HTERT RPE-1 (cell line): ENCODE measurements around the gene LGR6.
"Not testable (repeated sequence)": the region's sequence is repeated elsewhere in the genome, so short reads cannot be mapped to it uniquely, and the experiment has no call there.

ENCODE experiments used
- in situ Hi-C: fragments of 300-500 bp; cut with MboI; formaldehyde crosslinking; loops from 4 replicates; pipeline ENCODE4 v1.14.3; 2020; ENCODE audit warnings: low sequenced_read_pairs

Gene LGR6

DNA sequence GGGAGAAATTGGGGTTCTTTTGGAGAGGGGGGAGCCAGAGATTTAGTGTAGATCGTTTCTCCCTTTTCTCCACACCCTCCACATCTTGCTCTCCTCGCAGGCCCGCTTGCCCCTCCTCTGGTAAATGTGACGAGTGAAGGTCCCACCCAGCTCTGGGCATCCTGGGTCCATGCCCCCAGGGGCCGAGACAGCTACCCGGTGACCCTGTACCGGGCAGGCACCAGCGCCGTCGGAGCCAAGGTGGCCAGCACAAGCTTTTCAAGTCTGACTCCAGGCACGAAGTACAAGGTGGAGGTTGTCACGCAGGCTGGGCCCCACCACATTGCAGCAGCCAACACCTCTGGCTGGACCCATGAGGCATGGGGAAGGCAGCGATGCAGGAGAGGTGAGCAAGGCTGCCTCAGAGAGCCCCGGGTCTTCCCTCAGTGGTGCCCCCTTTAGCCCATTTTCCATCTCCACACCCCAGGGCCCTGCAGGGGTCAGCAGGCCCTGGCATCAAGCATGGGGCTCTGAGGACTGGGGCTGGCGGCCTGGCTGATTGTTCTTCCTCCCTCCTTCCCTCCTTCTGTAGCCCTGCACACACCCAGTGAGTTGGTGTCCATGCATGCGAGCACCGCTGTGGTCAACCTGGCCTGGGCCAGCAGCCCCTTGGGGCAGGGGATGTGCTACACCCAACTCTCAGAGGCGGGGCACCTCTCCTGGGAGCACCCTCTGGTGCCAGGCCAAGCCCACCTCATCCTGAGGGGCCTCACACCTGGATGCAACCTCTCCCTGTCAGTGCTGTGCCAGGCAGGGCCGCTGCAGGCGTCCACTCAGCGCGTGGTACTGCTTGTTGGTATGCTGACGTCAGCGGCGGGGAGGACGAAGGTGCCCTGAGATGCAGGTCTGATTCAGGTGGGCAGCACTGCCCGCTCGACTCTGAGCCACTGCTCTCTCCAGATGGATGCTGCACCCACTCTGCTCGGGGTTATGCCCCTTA lies 16.4 kb upstream of the LGR6 start:
- in situ Hi-C loops: no loop called here

DNA sequence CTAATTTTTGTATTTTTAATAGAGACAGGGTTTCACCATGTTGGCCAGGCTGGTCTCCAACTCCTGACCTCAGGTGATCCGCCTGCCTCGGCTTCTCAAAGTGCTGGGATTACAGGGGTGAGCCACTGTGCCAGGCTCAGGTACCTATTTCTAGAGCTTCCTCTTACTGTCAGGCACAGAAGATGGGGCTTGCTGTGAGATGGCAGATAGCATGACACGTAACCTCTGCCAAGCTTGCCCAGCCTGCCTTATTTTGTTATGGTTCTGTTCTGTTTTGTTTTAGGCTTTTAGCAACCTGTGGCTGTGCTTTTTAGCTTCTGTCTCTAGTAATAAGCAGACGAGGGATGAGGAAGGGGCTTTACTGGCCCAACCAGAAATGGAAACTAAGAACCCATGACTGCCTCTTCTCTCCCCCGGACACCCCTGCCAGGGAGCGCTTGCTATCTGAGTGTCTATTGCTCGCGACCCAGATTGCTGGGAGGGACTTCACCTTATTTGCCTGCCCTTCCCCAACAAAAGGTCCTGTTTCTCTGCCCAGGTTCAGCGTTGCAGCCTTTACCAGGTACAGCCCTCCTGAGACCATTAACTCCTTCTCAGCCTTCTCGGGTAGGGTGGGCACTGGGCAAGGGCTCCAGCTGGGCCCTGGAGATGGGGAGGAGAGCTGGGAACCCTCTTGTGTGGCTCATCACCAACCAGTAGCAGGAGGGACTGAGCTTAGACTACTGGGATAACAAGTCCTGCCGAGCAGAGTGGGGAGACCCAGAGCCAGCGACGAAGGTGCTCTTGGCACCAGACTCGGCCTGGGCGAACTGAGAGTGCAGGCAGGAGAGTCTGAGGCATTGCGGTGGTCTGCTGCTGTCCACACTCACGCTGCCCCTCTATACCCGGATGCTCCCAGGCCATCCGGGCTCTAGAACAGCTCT lies 13.5 kb upstream of the LGR6 start:
- in situ Hi-C loops: no loop called here

DNA sequence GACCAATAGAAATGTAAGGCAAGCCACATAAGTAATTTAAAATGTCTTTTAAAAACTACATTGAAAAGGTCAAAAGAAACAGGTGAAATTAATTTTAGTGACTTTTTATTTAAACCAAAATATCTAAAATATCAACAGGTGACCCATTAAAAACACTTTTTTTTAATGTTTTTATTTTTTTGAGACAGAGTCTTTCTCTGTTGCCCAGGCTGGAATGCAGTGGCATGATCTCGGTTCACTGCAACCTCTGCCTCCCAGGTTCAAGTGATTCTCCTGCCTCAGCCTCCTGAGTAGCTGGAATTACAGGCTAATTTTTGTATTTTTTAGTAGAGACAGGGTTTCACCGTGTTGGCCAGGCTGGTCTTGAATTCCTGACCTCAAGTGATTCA lies 12.9 kb upstream of the LGR6 start:
- in situ Hi-C loops: not testable (repeated sequence)

DNA sequence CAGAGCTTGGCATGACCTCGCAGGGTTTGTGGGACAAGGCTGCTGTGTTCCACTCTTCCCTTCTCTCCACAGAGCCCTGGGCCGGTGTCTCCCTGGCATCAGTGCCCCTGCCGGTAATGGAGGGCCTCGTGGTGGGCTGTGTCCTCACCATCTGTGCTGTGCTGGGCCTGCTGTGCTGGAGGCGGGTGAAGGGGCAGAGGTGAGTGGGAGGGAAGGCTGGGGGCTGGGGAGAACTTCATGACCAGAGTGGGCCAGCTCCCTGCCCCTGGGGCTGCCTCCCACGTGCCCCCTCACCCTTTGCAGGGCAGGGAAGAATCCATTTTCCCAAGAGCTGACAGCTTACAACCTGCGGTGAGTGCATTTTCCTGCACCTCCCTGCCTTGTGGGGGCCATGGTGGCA lies 12.0 kb upstream of the LGR6 start:
- in situ Hi-C loops: no loop called here

DNA sequence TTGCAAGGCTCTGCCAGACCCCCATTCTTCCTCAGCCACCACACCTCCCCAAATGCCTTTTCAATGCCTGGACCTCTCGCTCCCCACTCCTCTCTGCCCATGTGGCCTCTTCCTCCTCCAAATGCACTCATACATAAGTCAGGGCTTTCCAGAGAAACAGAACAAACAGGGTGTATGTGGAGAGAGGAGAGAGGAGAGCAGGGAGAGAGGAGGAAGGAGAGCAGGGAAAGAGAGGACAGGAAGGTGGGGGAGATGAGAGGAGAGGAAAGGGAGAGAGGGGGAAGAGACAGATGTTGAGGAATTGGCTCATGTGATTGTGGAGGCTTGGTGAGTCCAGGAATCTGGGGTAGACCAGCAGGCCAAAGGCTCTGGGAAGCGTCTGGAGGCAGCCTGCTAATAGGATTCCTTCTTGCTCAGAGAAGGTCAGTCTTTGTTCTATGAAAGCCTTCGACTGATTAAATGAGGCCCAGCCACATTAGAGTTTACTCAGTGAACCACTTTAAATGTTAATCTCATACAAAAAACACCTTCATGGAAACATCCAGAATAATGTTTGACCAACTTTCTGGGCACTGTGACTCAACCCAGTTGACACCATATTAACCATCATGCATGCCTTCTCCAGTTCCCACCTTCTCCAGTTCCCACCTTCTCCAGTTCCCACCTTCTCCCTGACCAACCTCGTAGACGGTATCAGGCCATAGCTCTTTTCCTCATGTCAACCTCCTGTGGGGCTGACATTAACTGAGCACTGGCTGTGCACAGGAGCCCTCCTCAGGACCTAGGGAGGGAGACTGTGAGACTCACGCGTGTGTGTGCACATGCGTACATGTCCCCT lies 11.3 kb upstream of the LGR6 start:
- in situ Hi-C loops: no loop called here

DNA sequence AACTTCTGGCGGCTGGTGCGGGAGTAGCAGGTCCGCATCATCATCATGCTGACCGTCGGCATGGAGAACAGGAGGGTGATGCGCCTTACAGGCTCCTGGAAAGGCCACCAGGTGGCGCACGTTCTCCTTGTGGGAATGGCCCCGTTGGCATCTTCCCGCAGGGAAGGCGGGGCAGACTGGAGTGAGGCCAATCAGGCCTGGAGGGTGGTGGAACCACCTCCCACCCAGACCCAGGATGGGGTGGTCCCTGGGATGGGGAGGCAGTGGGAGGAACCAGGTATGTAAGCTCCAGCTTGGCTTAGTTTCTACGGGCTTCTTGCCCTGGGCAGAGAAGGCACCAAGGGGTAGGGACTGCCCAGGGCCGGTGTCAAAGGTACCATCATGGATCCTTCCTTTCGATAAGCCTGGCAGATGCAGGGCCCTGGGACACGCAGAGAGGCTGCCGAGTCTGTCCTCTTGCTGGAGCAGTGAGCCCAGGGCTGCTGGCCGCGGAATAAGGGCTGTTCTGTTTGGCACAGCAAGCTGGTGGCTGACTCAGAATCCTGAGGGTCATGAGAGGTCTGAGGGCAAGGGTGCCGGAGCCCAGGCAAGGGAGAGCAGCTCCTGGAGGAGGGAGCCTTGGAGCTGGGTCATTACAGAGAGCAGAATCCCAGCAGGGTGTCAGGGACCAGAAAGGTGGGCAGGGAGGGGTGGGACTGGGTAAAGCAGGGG lies 8.7 kb upstream of the LGR6 start:
- in situ Hi-C loops: no loop called here

DNA sequence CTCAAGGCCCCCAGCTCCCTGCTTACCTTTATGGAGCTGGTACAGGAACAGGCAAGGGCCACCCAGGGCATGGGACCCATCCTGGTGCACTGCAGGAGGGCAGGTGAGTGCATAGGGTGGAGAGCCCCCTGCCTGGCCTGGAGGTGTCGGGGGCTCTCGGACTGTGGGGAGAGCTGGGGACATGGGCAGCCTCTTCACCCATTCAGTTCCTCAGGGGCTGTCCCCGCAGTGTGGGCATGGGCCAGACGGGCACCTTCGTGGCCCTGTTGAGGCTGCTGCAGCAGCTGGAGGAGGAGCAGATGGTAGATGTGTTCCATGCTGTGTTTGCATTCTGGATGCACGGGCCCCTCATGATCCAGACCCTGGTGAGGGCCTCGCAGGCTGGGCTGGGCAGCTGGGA lies 7.3 kb upstream of the LGR6 start:
- in situ Hi-C loops: no loop called here

- in situ Hi-C loops: no loop called here
Measured at GRCh38 chr1:202187041-202187671, 6.4 kb upstream of the LGR6 start.

DNA sequence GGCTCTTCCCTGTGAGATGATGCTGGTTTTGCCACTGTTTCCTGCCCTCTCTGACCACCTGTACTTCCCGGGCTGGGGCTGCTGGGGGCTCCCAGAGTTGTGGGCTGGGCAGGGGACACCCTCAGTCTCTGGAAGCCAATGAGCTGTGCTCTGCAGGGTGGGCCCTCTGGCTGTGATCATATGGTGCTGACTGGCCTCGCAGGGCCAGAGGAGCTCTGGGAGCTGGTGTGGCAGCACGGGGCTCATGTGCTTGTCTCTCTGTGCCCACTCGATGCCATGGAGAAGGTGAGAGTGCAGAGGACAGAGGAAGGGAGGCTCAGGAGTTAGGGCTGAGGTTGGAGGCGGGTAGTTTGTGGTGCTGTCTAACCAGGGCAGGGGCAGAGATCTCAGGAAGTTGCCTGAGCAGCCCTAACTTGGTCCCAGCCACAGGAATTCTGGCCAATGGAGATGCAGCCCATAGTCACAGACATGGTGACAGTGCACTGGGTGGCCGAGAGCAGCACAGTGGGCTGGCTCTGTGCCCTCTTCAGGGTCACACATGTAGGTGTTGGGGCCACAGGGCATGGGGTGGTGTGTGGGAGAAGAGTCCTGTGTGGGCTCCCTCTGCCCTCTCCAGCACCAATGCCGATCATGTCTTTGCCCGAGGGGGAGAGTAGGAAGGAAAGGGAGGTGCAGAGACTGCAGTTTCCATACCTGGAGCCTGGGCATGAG lies 5.7 kb upstream of the LGR6 start:
- in situ Hi-C loops: no loop called here

- in situ Hi-C loops: no loop called here
Measured at GRCh38 chr1:202189001-202189790, 4.4 kb upstream of the LGR6 start.

- in situ Hi-C loops: no loop called here
Measured at GRCh38 chr1:202189918-202190715, 3.5 kb upstream of the LGR6 start.

DNA sequence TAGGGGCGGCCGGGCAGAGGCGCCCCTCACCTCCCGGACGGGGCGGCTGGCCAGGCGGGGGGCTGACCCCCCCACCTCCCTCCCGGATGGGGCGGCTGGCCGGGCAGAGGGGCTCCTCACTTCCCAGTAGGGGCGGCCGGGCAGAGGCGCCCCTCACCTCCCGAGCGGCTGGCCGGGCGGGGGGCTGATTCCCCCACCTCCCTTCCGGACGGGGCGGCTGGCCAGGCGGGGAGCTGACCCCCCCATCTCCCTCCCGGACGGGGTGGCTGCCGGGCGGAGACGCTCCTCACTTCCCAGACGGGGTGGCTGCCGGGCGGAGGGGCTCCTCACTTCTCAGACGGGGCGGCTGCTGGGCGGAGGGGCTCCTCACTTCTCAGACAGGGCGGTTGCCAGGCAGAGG lies 2.2 kb upstream of the LGR6 start:
- in situ Hi-C loops: not testable (repeated sequence)

GRCh38 chr1:202192770-202193613 lies 607 bp upstream of the LGR6 start:
- in situ Hi-C loops: no loop called here

DNA sequence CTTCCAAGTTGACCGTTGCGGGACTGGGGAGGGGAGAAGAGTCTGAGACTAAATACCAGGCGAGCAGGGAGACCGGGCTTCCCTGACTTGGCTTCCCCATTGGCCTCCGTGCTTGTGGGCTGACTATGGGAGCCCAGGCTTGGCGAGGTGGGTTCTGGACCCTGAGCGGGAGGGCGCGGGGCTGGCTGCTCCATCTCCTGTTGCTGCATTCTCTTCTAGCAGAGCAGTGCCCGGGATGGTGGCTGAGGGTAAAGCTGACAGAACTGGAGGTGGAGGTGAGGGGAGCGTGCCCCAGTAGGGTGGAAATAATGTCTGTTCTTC lies 689 bp downstream of the LGR6 start:
- in situ Hi-C loops: no loop called here

DNA sequence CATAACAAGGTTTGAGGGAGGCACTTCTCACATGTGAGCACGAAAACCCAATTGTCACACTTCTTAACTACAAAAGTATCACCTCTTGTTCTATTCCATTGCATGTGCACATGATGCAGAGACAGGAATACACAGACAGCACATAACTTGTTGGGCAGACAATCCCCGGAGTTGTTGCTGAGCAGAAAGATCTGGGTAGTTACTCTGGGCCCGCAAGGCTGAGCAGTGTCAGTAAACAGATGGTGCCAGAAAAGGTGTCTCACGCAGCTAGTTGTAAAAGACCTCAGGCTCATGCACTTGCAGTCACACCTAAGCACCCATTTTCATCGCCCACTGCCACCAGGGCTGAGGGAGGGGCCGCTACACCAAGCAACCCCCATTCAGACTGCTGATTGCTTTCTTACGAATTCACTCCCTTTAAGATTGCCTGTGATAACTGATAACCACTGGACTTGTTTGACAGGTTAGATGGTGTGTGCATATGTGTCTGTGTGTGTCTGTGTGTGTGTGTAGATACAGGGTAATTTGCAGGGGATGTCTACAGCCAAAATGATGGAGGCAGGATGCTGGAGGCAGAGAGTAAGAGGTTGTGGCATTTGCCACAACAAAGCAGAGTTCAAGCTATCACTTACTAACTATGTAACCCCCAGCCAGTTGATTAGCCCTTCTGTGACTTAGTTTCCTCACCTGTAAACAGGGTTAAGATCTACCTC lies 4.2 kb downstream of the LGR6 start:
- in situ Hi-C loops: no loop called here

GRCh38 chr1:202198366-202198724 lies 4.7 kb downstream of the LGR6 start:
- in situ Hi-C loops: no loop called here
